Panc1 (cell line): ENCODE data around the gene CPPED1.

Experiments used
- CTCF ChIP-seq: fragments of 450-650 bp; IDR thresholded peaks from 2 replicates; pipeline ENCODE4 v1.5.1; 2017; ENCODE audit warnings: mild to moderate bottlenecking
- SIN3A ChIP-seq: IDR thresholded peaks from 2 replicates; pipeline ENCODE4 v1.6.1; 2012; ENCODE audit warnings: low read depth, mild to moderate bottlenecking, low read length, moderate library complexity, borderline replicate concordance; ENCODE audit not compliant: insufficient read depth

- TF ChIP-seq CTCF (no peak), SIN3A (no peak)
Measured at GRCh38 chr16:12781777-12782176, 21.9 kb downstream of the CPPED1 start.
